ENCODE results near the gene DAPK2.

Gene DAPK2

DNA sequence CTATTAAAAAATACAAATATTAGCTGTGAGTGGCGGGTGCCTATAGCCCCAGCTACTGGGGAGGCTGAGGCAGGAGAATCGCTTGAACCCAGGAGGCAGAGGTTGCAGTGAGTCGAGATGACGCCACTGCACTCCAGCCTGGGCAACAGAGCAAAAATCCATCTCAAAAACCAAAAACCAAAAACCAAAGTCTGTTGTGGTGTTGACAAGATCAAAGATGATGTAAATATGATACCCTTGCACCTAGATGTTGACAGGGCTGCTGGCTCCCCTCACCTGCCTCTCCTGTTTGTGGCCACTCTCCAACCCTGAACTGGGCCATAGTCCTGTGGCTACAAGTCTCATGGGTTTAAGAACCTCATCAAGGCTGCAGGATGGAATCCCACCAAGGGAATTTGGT is 16.2 kb downstream of the DAPK2 start:
- TF ChIP-seq, protein P1, sequence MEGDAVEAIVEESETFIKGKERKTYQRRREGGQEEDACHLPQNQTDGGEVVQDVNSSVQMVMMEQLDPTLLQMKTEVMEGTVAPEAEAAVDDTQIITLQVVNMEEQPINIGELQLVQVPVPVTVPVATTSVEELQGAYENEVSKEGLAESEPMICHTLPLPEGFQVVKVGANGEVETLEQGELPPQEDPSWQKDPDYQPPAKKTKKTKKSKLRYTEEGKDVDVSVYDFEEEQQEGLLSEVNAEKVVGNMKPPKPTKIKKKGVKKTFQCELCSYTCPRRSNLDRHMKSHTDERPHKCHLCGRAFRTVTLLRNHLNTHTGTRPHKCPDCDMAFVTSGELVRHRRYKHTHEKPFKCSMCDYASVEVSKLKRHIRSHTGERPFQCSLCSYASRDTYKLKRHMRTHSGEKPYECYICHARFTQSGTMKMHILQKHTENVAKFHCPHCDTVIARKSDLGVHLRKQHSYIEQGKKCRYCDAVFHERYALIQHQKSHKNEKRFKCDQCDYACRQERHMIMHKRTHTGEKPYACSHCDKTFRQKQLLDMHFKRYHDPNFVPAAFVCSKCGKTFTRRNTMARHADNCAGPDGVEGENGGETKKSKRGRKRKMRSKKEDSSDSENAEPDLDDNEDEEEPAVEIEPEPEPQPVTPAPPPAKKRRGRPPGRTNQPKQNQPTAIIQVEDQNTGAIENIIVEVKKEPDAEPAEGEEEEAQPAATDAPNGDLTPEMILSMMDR (IDR thresholded peaks at IDR 0.05; ENCODE audit: borderline replicate concordance, insufficient read depth, low read depth, low read length) = no peak
- H3K4me3 ChIP-seq (ENCODE audit: low read depth, low read length) = no peak overlapping the region

DNA sequence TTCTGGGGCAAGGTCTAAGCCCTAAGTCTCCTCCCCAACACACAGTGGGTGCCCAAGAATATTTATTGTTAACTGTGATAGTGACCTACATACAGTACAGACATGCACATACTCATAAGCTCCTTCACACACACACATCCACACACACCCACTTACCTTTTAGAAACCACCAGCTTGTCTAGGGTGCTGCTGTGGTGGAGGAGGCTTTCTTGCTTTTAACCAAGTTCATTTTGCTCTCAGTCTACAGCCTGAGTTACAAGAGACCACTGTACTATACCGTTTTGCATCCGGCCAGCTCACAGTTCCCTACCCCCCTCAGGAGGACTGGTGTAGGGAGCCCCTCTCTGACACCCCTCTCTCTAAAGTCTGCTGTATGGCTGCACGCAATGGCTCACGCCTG is 16.7 kb downstream of the DAPK2 start:
- TF ChIP-seq, protein P1 (IDR thresholded peaks at IDR 0.05; ENCODE audit: borderline replicate concordance, insufficient read depth, low read depth, low read length) = no peak
- no peak overlapping the region for H3K4me3 ChIP-seq (ENCODE audit: low read depth, low read length)

DNA sequence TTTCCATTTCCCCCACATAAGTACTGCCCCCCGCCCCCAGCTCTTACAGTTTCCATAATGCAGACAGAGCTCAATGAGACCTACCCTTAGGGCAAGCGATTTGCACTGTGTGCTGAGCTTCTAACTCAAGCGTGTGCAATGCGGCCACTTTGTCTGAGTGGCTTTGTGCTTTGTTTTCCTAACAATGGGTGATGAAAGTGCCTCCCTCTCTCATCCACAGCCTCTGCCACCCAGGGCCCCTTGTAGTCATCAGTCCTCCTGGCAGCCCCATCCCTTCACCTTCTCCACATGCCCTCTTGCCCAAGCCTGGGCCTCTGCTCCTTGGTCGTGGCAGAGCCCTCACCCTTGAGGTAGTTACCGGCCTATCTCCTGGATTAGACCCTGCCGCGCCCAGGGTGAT is 17.2 kb downstream of the DAPK2 start:
- TF ChIP-seq, protein P1 (IDR thresholded peaks at IDR 0.05; ENCODE audit: borderline replicate concordance, insufficient read depth, low read depth, low read length) = no peak
- no peak overlapping the region for H3K4me3 ChIP-seq (ENCODE audit: low read depth, low read length)

DNA sequence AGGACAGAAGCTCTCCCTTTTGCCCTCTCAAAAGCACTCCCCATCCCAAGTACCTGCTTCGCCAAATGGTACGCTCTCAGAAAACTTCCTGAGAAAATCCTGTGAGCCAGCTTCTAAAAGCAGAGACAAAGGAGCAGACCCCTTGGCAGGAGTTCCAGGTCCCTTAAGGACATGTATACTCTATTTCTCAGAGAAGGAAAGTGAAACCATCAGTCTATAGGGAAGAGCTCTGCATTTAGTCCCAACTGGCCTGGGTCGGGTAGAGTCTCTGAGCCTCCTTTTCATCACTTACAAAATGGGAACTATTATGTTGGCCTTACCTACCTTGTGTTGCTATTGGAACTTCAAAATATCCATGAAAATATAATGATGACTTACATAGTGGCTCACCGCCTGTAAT is 19.7 kb downstream of the DAPK2 start:
- no peak overlapping the region for H3K4me3 ChIP-seq (ENCODE audit: low read depth, low read length)
- TF ChIP-seq, protein P1 (IDR thresholded peaks at IDR 0.05; ENCODE audit: borderline replicate concordance, insufficient read depth, low read depth, low read length) = no peak

DNA sequence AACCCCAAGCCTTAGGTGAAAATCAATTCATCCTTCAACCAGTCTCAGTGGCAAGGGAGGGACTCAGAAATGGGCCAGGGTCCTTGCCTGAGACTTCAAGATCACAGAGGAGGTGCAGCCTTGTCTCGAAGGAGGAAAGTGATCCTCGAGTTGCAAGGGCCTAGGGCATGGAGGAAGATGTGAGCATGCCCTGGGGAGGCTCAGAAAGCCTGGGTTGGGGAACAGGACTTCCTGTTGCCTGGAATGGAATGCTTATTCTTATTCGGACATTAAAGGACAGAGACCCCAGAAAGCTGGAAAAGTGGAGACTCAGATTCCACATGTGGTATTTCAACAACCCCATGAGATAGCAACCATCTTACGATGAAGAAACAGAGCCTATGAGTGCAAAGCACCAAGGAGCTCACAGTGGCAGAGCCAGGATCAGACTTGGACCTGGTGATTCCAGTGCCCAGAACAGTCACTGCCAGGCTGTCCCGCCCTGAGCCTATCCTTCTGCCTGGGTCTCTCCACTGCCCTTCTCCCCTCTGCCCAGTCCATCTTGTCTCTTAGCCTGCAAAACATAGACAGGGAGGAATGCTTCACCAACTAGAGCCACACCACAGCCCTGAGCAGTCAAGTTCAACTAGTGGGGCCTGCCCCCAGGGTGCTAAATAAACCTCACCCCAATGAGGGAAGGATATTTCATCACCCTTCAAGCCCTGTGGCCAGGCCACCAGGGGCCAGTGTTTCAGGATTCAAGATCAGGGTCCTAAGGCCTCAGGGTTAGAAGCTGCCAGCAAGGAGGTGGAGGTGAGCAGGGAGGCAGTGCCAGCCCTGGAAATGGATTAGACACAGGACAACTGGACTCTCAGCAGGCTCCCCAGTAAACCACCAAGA is 21.9 kb downstream of the DAPK2 start:
- TF ChIP-seq, protein P1 (IDR thresholded peaks at IDR 0.05; ENCODE audit: borderline replicate concordance, insufficient read depth, low read depth, low read length) = no peak

DNA sequence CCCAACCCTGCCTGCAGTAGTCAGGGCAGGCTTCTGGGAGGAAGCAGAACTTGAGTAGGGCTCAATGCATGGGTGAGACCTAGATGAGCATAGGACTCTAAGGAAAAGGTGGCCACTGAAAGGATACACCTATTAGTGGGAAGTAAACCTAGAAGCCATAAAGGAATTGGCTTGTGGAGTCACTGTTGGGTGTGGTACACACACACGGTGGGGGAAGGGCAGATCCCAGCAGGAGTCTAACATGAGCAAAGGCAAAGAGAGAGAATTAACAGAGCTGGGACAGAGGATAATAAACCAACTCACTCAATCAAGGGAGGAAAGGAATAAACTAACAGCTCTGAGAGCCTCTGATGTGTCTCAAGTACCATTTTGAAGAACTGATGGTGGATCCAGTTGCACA is 23.1 kb downstream of the DAPK2 start:
- TF ChIP-seq, protein P1 (IDR thresholded peaks at IDR 0.05; ENCODE audit: borderline replicate concordance, insufficient read depth, low read depth, low read length) = no peak
- no peak overlapping the region for H3K4me3 ChIP-seq (ENCODE audit: low read depth, low read length)

More for the DNA sequence above, 21.9 kb downstream of the DAPK2 start:
- H3K4me3 ChIP-seq (ENCODE audit: low read depth, low read length) = no peak overlapping the region

DNA sequence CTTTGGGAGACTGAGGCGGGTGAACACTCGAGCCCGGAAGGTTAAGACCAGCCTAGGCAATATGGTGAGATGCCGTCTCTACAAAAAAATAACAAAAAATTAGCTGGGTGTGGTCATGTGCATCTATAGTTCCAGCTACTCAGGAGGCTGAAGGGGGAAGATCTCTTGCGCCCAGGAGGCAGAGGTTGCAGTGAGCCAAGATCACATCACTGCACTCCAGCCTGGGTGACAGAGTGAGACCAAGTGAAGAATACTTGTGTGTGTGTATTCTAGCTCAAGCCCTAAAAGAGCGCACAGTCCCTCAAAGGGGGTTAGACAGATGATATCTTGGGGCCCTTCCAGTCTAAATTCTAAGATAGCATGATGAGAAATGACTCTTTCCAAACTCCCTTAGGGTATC is 23.7 kb downstream of the DAPK2 start:
- TF ChIP-seq, protein P1 (IDR thresholded peaks at IDR 0.05; ENCODE audit: borderline replicate concordance, insufficient read depth, low read depth, low read length) = no peak
- H3K4me3 ChIP-seq (ENCODE audit: low read depth, low read length) = no peak overlapping the region
